AG10803 (cell line): ENCODE results near the gene ALPL.

Source experiments
- DNase-seq: peaks from one replicate; pipeline ENCODE4 v3.0.0; 2010; ENCODE audit warnings: low read depth
- H3K4me3 ChIP-seq: 2 replicates; pipeline ENCODE4 v1.5.1; 2011; ENCODE audit warnings: mild to moderate bottlenecking, low read length, control low read depth
- CTCF ChIP-seq: conservative IDR thresholded peaks from 2 replicates; pipeline ENCODE4 v1.5.1; 2011; ENCODE audit warnings: mild to moderate bottlenecking, low read length, control low read depth, inconsistent platforms

ALPL gene

GRCh38 chr1:21584096-21584495 is 74.9 kb downstream of the ALPL start:
- no peak for TF ChIP-seq CTCF
- no peak overlapping the region for H3K4me3 ChIP-seq
- DNase-seq: no peak

DNA sequence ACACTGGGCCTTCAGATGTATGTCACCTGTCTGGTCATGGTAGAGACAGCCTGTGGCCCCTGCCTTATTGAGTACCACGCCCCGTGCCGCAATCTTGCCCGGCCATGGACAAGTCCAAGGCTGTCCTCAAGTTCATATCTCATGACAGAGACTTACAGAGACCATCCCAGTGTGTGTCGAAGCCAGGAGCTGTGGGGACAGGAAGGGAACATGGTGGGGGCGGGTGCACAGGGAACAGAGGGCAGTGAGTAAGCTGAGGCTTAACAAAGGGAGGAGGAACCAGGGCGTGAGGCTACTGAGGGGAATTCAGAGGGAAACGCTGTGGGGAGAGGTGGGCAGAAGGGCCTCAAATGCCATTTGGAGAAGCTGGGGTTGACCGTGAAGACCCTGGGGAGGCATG is 75.8 kb downstream of the ALPL start:
- H3K4me3 ChIP-seq: no peak overlapping the region
- no peak for DNase-seq
- TF ChIP-seq CTCF: no peak

DNA sequence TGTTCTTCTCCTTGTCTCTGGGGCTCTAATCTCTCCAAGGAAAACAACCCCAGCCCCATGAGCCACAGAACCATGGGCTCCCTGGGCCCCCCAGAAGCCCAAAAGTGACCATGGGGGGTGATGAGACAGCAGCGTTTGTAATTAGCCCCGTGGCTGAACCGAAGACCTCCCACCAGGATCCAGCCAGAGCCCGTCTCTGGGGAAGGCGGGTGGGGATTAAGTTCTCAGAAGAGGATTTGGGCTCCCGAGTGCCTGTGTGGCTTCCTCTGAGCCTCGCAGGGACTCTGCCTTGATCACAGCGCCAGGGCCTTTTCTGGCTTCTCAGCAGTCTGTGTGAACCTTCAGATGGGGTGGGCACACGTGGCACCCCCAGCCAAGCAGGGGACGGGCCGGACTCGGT is 77.0 kb downstream of the ALPL start:
- DNase-seq: no peak
- H3K4me3 ChIP-seq: no peak overlapping the region
- no peak for TF ChIP-seq CTCF

- no peak overlapping the region for H3K4me3 ChIP-seq
- TF ChIP-seq CTCF: no peak
- DNase-seq: peak; percentile 71
Observed at GRCh38 chr1:21586846-21587601, 77.8 kb downstream of the ALPL start.

- no peak for TF ChIP-seq CTCF
- H3K4me3 ChIP-seq: no peak overlapping the region
- no peak for DNase-seq
Observed at GRCh38 chr1:21587602-21587953, 78.4 kb downstream of the ALPL start.

- H3K4me3 ChIP-seq: no peak overlapping the region
- DNase-seq: no peak
- TF ChIP-seq CTCF: no peak
Observed at GRCh38 chr1:21589618-21590017, 80.4 kb downstream of the ALPL start.

DNA sequence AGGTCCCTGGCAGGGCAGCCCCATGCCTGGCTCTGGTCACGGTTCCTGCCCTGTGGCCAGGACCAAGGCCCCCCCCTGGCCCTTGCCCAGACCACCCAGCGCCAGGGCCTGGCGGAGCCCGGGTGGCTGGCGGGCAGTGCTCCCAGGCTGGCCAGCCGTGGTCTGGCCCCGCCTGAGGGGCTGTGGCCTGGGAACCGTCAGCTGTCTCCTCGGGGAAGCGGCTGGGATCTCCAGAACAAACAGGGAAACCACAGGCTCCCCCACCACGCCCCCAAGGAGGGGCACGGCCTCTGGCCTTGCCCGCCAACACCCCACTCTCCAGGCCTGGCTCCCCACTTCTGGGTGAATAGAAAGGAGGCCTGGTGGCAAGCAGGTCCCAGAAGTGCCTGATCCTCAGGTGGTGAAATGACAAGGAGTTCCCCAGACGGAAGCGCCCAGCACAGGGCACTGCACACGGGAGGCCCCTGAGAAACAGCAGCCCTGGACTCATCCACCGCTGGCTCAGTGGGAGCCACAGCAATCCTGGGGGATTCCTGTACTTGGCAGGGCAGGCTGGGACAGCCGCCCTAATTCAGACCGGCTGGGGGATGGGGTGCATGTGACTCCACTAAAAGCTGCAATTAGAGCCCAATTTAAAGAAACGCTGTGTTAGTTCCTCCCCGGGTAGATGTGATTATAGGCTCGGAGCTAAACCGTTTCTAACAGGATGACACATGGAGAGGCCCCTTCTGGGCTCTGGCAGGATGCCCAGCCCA is 81.1 kb downstream of the ALPL start:
- DNase-seq: no peak
- no peak for TF ChIP-seq CTCF
- H3K4me3 ChIP-seq: no peak overlapping the region
